ENCODE results near the gene FAF1.

Gene FAF1

GRCh38 chr1:50471967-50472366, 488.1 kb downstream of the FAF1 start:
- DNase-seq = no peak

- no peak for DNase-seq
Observed at GRCh38 chr1:50462964-50463363, 497.1 kb downstream of the FAF1 start.

- DNase-seq = no peak
Observed at GRCh38 chr1:50458507-50458906, 501.6 kb downstream of the FAF1 start.

DNA sequence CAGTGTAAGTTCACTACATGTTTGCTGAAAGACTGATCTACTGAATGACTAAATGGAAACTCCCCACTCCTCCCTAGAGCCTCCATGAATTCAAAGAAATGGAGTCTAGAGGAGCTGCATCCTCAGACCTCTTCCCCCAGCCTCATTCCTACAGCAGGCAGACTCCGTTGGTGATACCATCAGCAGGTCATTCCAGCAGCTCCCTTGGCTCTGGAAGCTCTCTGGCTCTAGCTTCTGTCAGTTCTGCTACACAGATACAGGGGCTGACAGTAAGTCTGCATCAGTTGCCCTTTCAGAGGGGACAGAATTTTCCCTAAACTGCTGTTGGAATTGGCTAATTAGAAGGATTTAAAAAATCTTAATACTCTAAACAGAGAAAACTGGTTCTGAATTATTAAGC, 505.2 kb downstream of the FAF1 start:
- no peak for DNase-seq

- DNase-seq = no peak
Observed at GRCh38 chr1:50453266-50453665, 506.8 kb downstream of the FAF1 start.

DNA sequence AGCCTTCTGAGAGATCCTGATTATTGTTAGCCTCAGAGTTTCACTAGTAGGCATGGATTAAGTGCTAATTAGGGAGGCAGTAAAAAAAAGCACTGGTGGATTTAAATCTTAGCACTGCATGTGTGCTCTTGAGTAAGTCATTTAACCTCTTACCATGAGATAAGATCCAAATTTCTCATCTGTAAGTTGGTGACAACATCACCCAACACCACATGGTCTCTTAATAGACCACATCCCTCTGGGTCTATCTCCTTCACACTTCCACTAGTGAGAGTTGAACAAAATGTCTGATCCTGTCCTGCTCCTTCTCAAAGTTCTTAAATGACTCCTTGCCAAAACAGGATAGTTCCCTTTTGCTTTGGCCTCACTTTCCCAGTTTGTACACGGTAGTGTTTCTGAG, 507.4 kb downstream of the FAF1 start:
- no peak for DNase-seq

DNA sequence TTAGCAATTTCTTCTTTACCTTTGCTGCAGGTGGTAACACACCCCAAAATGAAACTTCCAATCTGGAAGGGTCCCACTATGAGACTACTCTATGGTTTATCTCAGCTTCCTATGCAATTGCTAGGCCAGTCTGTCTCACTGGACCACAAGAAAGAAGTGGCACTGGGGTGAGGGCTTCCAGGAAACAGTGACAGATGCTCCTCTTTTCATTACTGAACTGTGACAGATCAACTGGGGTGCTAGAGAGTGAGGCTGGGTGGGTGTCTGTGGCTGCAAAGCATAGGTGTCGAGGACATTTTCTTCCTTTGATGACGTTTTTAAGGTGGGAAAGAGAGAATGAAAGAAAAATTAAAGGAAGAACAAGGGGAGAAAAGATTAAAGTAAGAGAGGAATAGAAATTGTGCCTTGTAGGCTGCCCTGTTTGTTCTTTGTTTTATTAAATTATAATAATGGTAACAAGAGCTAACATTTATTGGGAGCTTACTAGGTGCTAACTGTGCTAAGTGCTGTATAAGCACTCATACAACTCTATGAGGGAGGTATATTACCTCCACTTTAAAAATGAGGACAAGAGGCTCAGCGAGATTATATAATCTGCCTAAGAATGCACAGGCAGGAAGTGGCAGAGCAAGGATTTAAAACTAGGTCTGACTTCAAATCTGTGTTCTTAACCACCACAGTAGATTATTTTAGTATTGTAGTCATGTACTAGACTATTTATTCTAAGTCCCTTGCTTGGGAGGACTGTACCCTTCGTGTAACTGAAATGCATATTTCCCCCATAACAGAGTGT, 509.0 kb downstream of the FAF1 start:
- DNase-seq = no peak

DNA sequence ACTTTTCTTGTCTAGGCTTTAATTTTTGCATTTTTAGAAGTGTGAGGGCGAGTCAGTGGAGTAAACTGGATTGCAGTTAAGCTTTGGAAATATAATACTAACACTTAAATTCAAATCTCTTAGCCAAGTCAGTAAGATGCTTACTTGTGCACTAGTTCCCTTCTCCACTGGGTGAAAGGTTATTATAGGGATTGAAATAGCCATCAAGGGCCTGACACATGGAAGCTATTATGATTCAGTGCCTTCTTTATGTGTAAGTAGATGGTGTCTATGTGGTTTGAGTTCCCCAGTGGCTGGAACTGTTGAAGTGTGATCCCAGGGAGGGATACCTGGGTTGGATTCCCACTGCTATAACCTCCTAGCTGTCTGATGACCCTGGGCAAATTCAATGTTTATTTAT, 512.1 kb downstream of the FAF1 start:
- DNase-seq = no peak

DNA sequence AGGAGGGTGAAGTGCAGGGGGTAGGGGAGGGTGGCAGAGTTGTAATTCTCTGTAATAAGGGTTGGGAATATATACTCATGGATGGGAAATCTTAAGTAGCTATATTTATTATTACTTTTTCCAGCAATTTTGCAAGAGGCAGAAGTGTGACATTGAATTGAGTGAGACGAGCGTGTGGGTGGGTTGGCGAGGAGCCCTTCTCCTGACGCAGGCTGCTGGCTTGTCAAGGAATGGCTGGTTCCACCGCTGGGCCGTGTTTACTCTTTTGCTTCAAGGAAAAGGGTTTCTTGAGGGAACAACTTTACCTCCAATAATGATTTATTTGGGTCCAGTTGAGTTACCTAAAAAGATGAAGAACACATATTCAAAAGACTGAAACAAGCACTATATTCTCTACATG, 518.9 kb downstream of the FAF1 start:
- no peak for DNase-seq

GRCh38 chr1:50438945-50439344, 521.1 kb downstream of the FAF1 start:
- DNase-seq = no peak

GRCh38 chr1:50436489-50436888, 523.6 kb downstream of the FAF1 start:
- DNase-seq = no peak

DNA sequence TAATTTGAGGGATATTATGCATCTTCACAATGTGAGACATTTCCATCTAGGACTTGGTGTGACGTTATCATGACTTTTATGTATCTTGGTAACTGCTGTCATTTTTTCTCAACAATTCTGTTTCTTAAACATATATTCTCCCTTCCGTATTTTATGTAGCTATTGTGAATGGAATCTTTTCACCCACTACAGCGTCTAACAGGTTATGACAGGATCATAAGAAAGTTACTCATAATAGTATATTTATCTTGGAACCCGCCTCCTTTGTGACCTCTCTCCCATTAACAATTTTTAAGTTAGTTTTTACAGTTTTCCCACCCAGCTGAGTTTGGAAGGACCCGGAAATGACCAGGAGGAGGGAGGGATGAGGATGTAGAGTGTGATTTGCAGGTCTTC, 530.1 kb downstream of the FAF1 start:
- no peak for DNase-seq

DNA sequence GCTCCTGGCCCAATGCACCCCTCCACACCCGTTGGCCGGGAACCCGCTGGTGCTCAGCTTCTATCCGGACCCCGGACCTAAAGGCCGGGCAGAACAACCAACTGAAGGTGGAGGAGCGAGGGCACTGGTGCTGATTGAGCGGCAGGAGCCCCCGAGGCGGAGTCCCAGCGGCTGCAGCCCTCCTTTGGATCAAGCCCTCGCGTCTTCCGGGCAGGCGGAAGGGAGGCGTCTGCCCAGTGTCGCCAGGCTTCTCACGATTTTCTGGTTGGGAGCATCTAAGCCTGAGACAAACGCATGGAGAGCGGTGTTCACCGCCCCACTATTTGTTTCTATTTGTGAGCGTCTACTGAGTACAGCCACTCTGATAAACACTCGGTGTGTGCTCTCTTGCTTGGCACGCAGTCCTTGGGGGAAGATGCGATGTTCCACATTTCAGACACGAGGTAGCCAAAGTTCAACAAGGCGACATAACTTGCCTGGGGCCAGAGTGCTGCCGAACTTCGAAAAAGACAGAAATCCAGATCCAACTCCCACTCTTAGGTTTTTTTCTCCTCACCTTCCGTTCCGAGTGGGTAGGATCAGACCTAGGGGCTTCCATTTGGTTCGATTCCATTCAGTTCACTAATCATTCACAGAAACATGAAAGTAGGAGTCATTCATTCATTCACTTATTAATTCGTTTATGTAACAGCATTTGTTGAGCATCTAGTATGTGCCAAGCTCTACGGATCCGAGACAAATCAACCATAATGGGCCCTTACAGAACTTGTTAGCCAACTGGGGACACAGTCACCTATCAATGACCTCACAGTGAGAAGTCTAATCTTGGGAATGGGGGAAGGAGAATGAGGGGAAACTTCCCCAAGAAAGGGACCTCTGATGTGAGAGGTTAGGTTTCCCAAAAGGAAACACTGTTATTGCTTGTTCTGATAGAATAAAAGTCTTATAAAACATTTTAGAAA, 532.0 kb downstream of the FAF1 start:
- DNase-seq = no peak

DNA sequence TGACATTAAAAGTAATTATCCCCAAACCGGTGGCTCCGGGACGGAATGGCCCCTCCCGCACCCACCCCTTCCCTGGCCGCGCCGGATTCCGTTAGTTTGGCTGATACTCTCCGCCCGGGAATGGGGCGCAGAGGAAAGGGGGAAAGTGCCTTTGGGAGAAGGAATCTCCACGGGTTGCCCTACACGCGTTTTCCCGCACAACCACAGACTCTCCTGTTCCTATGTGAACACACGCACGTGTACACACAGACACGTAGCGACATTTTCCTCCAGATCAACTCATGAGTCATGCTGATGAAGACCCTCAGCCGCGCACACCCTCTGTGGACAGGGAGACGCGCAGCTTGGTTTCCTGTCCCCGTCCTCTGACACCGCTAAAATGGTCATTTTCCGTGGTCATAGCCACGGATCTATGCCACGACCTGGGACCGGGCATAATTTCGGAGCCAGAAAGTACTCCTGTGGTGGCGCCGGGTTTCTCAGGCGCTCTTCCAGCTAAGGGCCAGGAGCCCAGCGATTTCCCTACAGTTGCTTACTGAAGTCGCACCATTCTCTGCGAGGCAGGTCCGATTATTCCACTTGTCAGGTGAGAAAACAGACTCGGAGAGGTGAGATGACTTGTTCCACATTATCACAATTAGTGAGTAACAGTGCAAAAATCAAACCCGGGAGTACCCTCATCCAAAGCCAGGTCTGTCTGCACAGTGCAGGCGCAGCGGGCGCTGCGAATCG, 532.8 kb downstream of the FAF1 start:
- no peak for DNase-seq

- DNase-seq = no peak
Observed at GRCh38 chr1:50426702-50427085, 533.4 kb downstream of the FAF1 start.

DNA sequence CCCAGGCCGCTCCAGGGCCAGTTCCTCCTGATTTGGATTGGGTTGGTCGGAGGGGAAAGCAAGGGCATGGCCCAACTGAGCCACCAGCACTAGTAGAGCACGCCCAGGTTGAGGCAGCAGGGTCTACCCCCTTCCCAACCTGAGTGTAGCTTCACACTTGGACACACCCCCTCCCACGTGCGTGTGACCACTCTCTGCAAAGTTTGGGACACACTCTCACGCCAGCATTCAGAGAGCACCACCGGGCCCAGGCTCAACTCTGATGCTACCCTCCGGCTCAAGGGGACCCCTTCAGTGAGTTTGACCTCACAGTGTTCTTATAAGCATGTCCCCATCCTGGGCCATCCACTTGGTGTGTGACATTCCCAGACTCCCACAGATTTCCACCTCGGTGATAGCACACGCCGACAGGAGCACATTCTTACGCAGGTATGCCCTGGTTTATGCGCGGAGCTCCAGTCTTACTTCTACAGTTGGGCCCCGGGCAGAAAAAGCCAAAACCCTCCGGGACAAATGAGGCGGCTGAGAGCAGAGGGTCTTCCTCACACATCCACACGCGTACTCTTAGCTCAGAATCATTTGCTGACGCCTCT, 533.9 kb downstream of the FAF1 start:
- no peak for DNase-seq

DNA sequence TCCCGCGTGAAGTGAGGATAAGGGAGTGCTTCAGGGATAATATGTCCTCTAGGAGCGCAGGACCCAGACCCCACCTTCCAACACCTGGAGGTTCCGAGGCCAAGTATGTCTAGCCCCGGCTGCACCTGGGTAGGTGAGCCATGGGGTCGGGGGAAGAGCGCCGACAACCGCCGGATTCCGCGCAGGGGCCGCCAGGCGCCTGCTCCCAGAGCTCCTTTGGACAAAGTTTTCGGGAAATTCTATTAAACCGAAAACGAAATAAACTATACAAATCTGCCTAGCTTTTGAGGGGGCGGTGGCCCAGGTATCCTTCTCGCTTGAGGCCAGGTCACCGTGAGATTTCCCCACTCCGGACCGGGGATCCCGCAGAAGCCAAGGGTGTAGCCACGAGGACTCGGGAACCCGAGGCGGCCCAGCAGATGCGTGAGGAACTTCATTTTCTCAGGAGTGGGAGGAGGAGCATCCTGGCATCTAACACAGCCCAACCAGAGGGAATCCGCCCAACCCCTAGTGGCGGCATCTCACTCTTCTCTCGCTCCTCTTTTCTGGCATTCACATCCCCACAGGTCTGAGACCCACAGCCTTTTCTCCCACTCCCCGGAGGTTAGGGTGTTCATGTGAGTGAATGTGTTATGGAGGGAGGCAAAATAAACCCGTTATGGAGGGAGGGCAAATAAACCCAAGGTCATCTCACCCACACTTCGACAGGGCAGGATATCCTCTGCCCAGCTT, 534.5 kb downstream of the FAF1 start:
- DNase-seq = no peak

- no peak for DNase-seq
Observed at GRCh38 chr1:50424884-50425375, 535.1 kb downstream of the FAF1 start.

GRCh38 chr1:50424045-50424883, 535.8 kb downstream of the FAF1 start:
- DNase-seq = no peak

DNA sequence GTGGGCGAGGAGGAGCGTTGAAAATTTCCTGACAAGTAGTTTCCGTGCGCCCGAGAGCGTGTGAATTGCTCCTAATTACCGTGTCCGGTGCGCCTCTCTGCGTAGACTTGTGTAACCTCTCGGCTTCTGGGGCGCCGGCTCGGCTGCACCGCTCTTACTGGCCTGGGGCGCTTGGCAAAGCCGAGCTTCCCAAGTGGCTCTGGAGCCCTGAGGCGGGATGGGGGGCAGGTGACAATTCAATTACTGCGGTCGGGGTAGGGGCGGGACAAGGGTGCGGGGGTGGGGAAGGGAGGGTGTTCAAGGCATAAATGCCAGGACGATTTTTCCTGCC, 536.4 kb downstream of the FAF1 start:
- no peak for DNase-seq

DNA sequence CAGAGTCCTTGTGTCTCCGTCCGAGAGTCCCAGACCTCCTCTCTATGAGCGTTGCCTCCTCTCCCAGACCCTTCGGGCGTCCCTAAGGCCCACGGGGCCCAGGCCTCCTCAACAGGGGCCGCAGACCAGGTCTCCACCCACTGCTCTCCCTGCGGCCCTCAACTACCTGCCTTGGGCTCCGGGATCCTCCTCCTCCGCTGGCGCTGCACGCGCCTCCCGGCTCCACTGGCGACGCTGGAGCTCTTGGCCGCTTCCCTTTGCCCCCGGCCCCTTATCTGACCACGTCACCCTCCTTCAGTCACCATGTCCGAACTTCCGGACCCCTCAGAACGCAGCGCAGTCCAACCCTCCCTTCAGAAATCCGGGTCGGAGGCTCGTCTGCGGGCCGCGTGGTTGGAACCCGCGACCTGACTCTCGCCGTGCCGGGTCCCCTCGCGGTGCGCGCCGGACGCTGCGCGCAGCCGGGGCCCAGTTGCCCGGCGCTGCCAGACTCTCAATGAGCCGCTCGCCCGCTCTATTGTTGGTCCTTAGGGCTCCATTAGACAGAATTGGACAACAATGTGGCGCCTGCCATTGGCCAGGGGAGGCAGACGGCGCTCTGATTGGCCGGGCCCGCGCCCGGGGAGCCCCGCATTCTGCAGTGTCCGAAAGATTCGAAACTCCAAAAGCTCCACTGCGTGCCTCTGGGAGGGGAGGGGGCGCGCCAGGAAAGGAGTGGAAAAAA, 537.0 kb downstream of the FAF1 start, which contains the start of gene DMRTA2:
TSS of gene DMRTA2 (minus strand) at position 498 of the 724 bp plus-strand sequence. CDS start 1,907 bp downstream, outside the sequence.
- no peak for DNase-seq
